Measurements from ENCODE around the gene HMGCR. TPM values are rescaled to one million over a fixed set of nuclear protein-coding genes. Genes with fewer than 3 reads are reported as not detected.

HMGCR gene
- total and polyA plus RNA-seq, 9 of the 15 experiments (the other 6 are each of a cell fraction or from before 2014, with no cell fraction given) = 29.5 to 155 (median 61.5) TPM

DNA sequence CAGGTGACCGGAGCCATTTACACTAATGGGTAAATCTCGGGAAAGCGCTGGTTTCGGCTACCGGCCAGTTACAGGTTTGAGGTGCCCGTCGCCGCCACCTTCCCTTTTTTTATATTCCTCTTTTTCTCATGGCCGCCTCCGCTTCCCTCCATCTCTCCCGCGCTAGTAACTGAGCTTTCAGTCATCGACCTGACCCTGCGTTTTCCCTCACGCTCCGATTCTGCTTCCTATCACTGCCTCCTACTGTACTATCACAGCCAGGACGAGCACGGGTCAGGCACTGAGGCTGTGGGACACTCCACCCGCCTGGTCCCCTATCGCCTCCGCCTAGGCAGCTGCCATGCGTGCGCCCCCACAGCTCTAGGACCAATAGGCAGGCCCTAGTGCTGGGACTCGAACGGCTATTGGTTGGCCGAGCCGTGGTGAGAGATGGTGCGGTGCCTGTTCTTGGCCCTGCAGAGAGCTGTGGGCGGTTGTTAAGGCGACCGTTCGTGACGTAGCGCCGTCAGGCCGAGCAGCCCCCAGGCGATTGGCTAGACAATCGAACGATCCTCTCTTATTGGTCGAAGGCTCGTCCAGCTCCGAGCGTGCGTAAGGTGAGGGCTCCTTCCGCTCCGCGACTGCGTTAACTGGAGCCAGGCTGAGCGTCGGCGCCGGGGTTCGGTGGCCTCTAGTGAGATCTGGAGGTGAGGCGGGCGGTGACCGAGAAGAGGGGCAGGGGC is at the start of gene HMGCR (continued):
- TF ChIP-seq ATF6 (CRISPR knock-in tag; IDR thresholded peaks at IDR 0.05) (no peak), EGR1 (conservative IDR thresholded peaks at IDR 0.05) (peak; percentile 96), TRIM28 (IDR thresholded peaks at IDR 0.05) (peak; percentile 61; the same call in 1 of the 2 replicates), ETV6 (IDR thresholded peaks at IDR 0.05; ENCODE audit: borderline replicate concordance in 1 of 2, low read depth in 2 of 2, low read length in 1 of 2) (no peak; a peak in 1 of 4 replicates), ETV6 (CRISPR knock-in tag; IDR thresholded peaks at IDR 0.05; ENCODE audit: borderline replicate concordance) (no peak), ZFP30 (CRISPR knock-in tag; IDR thresholded peaks at IDR 0.05; ENCODE audit: borderline replicate concordance) (no peak), ZBTB12 (CRISPR knock-in tag; IDR thresholded peaks at IDR 0.05) (peak; percentile 84), WHSC1 (IDR thresholded peaks at IDR 0.05; ENCODE audit: low read length) (no peak), RBM15 (IDR thresholded peaks at IDR 0.05; ENCODE audit: insufficient read depth, low read length) (no peak), SAFB2 (IDR thresholded peaks at IDR 0.05; ENCODE audit: borderline replicate concordance, low read depth, low read length, severe bottlenecking) (no peak), TEAD1 (CRISPR knock-in tag; IDR thresholded peaks at IDR 0.05) (peak in 1 of 2 experiments; percentile 68; a peak in 2 of 4 replicates), KLF16 (IDR thresholded peaks at IDR 0.05) (no peak), ZNF232 (CRISPR knock-in tag; IDR thresholded peaks at IDR 0.05) (no peak), ZC3H11A (IDR thresholded peaks at IDR 0.05; ENCODE audit: low read depth, low read length) (no peak), ZFX (CRISPR knock-in tag; IDR thresholded peaks at IDR 0.05) (no peak), EHMT2 (IDR thresholded peaks at IDR 0.05) (no peak), ELK3 (CRISPR knock-in tag; IDR thresholded peaks at IDR 0.05) (no peak), SMARCA5 (IDR thresholded peaks at IDR 0.05) (no peak), ZBTB9 (CRISPR knock-in tag; IDR thresholded peaks at IDR 0.05) (no peak)
- TF ChIP-seq, protein P1, sequence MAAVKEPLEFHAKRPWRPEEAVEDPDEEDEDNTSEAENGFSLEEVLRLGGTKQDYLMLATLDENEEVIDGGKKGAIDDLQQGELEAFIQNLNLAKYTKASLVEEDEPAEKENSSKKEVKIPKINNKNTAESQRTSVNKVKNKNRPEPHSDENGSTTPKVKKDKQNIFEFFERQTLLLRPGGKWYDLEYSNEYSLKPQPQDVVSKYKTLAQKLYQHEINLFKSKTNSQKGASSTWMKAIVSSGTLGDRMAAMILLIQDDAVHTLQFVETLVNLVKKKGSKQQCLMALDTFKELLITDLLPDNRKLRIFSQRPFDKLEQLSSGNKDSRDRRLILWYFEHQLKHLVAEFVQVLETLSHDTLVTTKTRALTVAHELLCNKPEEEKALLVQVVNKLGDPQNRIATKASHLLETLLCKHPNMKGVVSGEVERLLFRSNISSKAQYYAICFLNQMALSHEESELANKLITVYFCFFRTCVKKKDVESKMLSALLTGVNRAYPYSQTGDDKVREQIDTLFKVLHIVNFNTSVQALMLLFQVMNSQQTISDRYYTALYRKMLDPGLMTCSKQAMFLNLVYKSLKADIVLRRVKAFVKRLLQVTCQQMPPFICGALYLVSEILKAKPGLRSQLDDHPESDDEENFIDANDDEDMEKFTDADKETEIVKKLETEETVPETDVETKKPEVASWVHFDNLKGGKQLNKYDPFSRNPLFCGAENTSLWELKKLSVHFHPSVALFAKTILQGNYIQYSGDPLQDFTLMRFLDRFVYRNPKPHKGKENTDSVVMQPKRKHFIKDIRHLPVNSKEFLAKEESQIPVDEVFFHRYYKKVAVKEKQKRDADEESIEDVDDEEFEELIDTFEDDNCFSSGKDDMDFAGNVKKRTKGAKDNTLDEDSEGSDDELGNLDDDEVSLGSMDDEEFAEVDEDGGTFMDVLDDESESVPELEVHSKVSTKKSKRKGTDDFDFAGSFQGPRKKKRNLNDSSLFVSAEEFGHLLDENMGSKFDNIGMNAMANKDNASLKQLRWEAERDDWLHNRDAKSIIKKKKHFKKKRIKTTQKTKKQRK (IDR thresholded peaks at IDR 0.05; ENCODE audit: borderline replicate concordance, low read depth, low read length) = no peak

Measured in K562 (cell line).